DOHH2 (cell line): Measurements from ENCODE around the gene LTO1.

Experiments used
- CTCF ChIP-seq: fragments of 200-600 bp; sonication (generic); IDR thresholded peaks from one replicate; pipeline ENCODE4 v1.5.1; 2014; ENCODE audit warnings: antibody characterized with exemption, mild to moderate bottlenecking, low read depth, low read length; ENCODE audit not compliant: poor library complexity, severe bottlenecking
- EZH2phosphoT487 ChIP-seq: fragments of 200-600 bp; sonication (generic); IDR thresholded peaks from 2 replicates; pipeline ENCODE4 v1.6.1; 2017; ENCODE audit warnings: borderline replicate concordance, mild to moderate bottlenecking, antibody characterized with exemption, low read length, moderate library complexity, mixed read lengths

GRCh38 chr11:69705901-69706787 lies 31.0 kb upstream of the LTO1 start:
- TF ChIP-seq CTCF (no peak), EZH2phosphoT487 (no peak)
